HuH-7.5 (cell line): ENCODE measurements around the gene AQP10.
A peak's percentile ranks its signal among the peaks of the same experiment; 100 is the strongest.
"Not testable (repeated sequence)": the region's sequence is repeated elsewhere in the genome, so short reads cannot be mapped to it uniquely, and the experiment has no call there.

Source experiments
- DNase-seq: peaks from one replicate; pipeline ENCODE4 v3.0.0; 2011; ENCODE audit warnings: low spot score

The AQP10 gene, protein sequence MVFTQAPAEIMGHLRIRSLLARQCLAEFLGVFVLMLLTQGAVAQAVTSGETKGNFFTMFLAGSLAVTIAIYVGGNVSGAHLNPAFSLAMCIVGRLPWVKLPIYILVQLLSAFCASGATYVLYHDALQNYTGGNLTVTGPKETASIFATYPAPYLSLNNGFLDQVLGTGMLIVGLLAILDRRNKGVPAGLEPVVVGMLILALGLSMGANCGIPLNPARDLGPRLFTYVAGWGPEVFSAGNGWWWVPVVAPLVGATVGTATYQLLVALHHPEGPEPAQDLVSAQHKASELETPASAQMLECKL

DNA sequence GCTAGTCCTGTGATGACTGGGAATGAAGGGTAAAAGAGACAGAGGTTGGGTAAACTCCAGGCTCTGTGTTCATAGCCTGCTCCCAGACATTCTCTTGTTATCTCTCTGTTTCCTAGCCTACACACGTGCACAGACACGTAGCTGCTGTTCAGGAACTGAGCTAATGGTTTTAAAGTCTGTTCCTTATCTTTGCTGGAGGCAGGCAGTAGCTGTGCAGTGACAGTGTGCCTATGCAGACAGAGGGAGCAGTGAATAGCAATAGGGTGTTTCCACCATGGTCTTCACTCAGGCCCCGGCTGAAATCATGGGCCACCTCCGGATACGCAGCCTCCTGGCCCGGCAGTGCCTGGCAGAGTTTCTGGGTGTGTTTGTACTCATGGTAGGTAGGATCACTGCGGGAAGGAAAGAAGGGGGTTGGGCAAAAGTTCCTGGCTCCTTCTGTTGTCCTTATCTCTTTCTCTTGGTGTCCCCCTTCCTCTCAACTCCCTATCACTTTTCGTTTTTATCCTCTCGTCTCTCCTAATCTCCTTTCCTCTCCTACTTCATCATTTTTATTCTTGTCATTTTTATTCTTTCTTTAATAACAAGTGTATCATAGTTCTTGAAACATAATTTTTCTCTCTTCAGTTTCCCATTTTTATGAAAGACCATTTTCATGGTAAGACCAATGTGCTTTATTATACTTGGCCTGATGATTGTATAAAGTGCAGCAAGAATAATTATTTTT, at the start of gene AQP10:
AQP10 (plus strand) TSS at position 212 of the 727 bp plus-strand sequence; CDS start at position 275, 63 bp downstream.
- DNase-seq = peak; percentile 63

DNA sequence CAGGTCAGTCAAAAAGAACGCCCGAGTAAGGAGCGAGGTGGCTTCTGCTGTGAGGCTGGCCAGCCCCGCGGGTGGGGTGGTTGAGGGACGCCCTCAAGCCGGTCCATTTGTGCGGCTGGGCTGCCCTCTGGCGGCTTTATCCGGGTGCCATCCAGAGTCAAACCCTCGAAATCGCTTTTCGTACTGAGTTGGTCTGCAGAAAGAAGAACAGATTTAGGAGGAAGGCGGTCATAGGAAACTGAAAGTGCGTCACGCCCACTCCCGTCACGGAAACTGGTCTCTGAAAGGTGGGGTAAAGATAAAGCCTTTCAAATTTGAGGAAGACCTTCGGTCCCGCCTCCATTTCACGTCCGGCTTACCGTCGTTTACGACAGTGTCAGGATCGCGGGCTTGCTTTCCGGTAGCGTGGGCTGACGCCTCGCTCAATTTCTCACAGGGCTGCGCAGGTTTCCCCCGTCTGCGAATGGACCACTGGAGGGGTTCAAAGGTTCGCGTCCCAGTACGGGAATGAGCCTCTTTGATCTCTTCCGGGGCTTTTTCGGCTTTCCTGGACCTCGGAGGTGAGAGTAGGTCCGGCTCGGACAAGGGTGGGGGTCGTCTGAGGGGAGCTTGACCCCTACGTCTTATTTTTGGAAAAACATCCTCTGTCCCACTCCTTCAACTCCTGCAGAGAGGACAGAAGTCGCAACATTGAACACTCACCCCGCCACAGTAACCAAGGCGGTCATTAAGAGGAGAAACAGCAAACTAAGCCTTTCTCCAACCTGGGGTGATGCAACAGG, 48.5 kb upstream of the AQP10 start, which contains the start of gene HAX1:
HAX1 (plus strand) TSS at position 413 of the 782 bp plus-strand sequence; CDS start at position 508, 95 bp downstream.
- peak; percentile 87 for DNase-seq

DNA sequence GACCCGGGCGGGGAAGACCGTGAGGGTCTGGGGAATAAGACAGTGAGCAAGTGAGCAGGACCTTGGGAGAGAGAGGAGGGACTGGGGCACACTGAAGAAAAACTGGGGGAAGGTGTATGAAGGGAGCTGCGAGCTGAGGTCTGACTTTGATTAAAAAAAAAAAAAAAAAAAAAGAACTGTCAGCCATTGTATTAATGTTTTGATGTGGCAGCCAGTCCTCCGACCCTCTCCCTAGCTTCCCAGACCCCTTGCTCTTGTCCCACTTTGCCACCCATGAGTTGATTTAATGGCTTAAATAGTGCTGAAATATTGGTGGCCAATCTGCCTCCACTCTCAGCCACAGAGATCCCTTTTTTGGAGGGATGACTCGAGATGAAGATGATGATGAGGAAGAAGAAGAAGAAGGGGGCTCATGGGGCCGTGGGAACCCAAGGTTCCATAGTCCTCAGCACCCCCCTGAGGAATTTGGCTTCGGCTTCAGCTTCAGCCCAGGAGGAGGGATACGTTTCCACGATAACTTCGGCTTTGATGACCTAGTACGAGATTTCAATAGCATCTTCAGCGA, 47.8 kb upstream of the AQP10 start:
- no peak for DNase-seq

DNA sequence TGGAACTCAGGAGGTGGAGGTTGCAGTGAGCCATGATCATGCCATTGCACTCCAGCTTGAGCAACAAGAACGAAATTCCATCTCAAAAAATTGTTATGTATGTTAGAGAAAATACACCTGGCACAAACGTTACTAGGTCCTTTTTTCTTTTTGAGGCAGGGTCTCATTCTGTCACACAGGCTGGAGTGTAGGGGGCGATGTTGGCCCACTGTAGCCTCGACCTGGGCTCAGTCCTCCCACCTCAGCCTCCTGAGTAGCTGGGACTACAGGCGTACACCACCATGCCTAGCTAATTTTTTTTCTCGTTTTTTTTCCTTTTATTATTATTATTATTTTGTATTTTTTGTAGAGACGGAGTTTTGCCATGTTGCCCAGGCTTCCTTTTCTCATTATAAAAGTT, 44.1 kb upstream of the AQP10 start:
- no peak for DNase-seq

DNA sequence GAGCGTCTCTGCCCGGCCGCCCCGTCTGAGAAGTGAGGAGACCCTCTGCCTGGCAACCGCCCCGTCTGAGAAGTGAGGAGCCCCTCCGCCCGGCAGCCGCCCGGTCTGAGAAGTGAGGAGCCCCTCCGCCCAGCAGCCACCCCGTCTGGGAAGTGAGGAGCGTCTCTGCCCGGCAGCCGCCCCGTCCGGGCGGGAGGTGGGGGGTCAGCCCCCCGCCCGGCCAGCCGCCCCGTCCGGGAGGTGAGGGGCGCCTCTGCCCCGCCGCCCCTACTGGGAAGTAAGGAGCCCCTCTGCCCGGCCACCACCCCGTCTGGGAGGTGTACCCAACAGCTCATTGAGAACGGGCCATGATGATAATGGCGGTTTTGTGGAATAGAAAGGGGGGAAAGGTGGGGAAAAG, 33.3 kb upstream of the AQP10 start:
- DNase-seq = not testable (repeated sequence)

DNA sequence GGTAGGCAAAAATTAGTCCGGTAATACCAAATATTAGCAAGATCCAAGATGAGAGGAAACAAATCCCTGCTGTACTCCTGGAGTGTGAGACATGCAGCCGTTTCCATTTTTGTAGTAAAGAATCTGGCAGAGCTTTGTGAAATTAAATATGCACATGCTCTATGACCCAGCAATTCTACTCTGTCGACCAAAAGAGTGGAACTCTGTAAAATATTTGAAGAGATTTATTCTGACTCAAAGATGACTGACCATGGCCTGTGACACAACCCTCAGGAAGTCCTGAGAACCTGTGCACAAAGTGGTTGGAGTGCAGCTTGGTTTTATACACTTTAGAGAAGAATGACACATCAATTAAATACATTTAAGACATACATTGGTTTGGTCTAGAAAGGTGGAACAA, 32.2 kb upstream of the AQP10 start:
- DNase-seq = no peak

DNA sequence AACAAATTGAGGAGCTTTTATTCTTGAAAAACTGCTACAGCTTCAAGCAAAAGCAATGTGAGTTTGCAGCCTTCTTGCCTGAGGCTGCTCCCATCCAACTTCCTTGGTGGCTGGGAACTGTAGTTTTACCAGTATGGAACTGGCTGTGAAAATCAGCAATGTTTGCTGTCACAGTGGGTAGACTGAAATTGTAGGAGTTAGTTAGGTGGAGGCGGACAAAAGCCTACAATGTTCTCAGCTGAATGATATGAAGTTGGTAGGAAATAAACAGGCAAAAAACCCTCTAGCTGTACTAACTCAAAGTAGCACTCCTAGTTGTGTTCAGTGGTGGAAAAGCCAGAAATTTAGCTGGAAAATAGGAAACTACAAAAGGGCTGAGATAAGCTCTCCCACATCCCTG, 30.0 kb upstream of the AQP10 start:
- no peak for DNase-seq

DNA sequence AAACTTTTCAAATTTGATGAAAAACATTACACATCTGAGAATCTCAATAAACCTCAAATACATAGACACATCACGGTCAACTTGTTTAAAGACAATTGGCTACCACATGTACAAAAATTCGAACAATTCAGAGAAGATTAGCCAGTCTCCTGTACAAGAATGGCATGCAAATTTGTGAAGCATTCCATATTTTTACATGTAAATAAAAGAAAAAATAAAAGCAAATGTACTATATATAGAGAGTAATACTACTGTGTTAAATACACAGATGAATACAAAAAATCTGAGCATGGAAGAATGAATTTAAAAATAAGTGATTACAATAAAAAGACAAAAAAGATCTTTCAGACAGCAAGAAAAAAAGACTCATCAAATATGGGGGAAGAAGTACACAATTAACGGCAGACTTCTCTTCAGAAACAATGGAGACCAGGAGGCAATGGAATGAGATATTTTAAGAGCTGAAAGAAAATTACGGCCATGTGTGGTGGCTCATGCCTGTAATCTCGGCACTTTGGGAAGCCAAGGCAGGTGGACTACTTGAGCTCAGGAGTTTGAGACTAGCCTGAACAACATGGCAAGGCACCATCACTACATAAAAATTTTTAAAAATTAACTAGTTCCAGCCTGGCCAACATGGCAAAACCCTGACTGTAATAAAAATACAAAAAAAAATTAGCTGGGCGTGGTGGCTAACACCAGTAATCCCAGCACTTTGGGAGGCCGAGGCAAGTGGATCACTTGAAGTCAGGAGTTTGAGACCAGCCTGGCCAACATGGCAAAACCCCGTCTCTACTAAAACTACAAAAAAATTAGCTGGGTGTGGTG, 25.3 kb upstream of the AQP10 start:
- DNase-seq = no peak

DNA sequence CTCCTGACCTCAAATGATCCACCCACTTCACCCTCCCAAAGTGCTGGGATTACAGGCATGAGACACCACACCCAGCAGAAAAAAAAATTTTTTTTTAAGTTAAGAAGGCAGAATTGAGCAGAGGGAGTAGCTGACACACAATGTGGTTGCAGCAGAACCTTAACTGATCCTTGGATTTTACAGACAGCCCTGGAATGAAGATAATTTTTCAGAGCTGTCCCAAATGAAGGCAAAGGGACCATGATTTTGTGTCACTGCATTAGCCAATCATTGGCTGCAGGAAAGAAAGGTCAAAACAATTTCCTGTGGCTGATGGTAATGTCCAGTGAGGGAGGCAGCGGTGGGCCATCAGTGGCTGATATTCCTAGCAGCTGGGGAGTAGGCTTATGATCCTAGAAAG, 19.3 kb upstream of the AQP10 start:
- no peak for DNase-seq

DNA sequence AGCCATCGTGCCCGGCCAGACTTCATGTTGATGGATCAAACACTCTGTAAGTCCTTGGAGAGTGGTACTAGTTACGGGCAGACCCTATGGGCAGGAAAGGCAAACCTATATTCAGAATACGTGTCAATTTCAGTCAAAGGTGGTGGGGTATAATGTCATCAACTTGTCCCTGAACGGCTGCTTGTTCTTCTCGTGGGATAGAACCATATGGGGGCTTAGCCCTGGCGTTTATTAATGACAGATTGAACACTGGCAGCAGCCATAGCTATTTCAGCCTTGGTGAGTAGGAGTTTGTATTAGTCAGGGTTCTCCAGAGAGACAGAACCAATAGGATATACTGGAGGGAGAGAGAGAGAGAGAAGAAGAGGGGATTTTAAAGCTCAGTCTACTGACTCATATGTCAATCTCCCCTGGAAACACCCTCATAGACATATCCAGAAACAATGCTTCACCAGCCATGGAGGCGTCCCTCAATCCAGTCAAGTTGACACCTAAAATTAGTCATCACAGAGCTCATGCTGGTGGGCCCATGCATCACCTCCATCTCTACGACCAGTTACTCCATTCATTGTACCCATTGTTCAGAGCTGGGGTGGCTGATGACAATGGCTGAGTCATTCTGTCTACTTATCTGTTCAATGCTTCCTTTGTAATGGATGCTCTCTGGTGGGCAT, 16.1 kb upstream of the AQP10 start:
- DNase-seq = no peak

DNA sequence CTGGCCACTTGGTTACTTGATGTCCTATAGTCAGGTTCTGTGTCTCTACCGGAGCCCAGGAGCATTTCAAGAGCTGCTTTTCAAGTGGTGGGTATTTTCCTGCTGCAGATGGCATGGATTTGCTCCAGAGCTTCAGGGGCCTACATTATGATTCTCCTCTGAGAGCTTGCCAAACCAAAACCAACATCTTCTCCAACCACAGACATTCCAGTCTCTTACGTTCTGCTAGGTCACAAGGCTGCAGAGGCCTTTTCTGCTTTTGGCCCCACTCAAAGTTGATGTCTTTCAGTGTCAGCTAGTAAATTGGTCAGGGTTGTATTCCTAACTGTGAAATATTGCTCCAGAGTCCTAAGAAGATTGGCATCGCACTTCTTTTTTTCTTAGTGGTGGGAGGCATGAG, 14.7 kb upstream of the AQP10 start:
- DNase-seq = no peak

DNA sequence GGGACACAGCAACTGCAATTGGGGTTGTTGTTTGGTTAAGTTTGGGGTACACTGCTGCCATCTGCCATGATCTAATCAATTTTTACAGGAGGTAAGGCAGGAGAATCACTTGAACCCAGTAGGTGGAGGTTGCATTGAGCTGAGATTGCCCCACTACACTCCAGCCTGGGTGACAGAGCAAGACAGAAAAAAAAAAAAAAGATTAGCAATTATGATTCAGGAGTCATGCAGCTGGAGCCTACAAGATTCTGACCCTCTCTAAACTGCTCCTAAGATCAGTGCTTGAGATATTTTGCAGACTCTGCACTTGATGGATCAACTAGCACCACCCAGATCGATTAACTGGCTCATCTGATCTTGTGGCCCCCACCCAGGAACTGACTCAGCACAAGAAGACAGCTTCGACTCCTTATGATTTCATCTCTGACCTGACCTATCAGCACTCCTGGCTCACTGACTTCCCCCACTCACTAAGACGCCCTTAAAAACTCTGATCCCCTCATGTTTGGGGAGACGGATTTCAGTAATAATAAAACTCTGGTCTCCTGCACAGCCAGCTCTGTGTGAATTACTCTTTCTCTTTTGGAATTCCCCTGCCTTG, 13.1 kb upstream of the AQP10 start:
- not testable (repeated sequence) for DNase-seq

DNA sequence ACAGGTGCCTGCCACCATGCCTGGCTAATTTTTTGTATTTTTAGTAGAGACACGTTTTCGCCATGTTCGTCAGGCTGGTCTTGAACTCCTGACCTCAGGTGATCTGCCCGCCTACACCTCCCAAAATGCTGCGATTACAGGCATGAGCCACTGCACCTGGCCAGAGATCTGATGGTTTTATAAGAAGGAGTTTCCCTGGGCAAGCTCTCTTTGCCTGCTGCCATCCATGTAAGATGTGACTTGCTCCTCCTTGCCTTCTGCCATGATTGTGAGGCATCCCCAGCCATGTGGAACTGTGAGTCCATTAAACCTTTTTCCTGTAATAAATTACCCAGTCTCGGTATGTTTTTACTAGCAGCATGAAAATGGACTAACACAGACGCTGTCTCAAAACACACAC, 11.8 kb upstream of the AQP10 start:
- DNase-seq = not testable (repeated sequence)

DNA sequence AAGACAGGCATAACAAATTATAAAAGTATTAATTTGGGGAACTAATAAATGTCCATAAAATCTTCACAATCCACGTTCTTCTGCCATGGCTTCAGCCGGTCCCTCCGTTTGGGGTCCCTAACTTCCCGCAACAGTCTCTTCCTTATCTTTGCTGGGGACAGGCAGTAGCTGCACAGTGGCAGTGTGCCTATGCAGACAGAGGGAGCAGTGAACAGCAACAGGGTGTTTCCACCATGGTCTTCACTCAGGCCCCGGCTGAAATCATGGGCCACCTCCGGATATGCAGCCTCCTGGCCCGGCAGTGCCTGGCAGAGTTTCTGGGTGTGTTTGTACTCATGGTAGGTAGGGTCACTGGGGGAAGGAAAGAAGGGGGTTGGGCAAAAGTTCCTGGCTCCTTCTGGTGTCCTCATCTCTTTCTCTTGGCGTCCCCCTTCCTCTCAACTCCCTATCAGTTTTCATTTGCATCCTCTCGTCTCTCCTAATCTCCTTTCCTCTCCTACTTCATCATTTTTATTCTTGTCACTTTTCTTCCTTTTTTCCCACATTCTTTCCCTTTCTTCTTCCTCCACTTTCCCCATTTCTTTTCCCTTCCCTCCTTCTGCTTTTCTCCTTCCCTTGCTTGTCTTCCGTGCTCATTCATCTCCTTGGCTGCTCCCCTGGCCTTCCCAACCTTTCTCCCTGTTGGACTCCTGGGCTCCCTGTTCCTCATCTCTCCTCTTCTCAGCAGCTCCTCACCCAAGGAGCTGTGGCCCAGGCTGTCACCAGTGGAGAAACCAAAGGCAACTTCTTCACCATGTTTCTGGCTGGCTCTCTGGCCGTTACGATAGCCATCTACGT, 8.4 kb upstream of the AQP10 start:
- DNase-seq = not testable (repeated sequence)

DNA sequence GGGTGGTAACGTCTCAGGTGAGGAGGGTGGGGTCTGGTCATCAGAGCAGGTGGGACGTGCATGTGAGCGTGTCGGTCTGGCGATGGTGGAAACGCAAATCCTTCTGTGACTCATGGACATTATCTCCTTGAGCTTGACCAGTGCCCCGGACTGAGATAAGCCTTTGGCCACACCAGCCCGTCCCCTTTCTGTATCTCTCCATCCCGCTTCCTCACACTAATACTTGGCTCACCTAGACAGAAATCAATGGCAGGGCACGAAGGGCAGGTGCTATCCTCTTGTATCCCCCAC, 7.9 kb upstream of the AQP10 start:
- no peak for DNase-seq

DNA sequence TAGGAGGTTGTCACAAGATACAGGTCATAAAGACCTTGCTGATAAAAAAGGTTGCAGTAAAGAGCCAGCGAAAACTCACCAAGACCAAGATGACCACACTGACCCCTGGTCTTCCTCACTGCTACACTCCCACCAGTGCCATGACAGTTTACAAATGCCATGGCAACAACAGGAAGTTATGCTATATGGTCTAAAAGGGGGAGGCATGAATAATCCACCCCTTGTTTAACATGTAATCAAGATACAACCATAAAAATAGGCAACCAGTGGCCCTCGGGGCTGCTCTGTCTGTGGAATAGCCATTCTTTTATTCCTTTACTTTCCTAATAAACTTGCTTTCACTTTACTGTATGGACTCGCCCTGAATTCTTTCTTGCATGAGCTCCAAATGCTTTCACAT, 6.7 kb upstream of the AQP10 start:
- not testable (repeated sequence) for DNase-seq

DNA sequence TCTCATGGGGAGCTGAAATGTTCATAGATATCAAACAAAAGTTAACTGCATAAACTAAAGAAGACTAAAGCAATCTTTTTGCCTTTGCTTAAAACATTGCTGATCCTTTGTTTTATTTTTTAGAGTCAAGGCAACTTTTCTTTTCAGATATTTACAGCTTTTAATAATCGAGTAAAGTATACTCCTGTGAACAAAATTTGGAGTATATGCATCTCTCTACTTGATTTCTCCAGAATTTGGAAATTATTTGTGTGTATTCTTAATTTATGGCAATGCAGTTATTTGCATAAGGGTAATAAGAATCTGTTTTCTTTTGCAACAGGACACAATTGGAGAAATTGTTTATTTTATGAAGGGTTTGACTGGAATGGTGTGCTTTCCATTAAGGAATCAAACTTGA, 4.2 kb upstream of the AQP10 start:
- DNase-seq = no peak

DNA sequence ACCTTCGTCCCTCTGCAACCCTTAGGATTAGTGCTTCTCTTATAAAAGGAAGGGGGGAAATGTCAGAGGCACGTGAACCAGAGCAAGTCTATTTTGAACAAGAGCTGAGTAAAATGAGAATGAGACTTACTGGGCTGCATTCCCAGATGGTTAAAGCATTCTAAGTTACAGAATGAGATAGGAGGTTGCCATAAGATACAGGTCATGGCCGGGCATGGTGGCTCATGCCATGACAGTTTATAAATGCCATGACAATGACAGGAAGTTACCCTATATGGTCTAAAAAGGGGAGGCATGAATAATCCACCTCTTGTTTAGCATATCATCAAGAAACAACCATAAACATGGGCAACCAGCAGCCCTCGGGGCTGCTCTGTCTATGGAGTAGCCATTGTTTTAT, 2.5 kb upstream of the AQP10 start:
- no peak for DNase-seq

DNA sequence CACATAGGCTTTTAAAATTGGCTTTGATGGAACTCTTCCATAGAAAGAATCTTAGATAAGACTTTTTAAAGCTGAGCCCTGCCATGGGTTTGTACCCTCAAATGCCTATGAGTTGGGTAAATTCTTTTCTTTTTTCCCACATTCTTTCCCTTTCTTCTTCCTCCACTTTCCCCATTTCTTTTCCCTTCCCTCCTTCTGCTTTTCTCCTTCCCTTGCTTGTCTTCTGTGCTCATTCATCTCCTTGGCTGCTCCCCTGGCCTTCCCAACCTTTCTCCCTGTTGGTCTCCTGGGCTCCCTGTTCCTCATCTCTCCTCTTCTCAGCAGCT, 679 bp downstream of the AQP10 start:
- not testable (repeated sequence) for DNase-seq

DNA sequence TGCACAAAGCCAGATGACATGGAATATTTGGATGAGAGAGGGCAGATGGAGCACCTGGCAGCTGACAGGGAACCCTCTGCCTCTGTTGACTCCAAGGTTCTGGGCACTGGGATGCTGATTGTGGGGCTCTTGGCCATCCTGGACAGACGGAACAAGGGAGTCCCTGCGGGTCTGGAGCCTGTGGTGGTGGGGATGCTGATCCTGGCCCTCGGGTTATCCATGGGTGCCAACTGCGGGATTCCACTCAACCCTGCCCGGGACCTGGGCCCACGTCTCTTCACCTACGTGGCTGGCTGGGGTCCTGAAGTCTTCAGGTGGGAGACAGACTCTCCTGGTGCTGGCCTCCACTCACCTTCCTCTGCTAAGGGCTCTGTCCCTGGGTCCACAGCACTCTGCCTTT, 2.6 kb downstream of the AQP10 start:
- DNase-seq = no peak
